RWPE1 (cell line): ENCODE data around the gene CNOT4.

Experiments
- CTCF ChIA-PET: fragments of 350-600 bp; sonication (Branson Sonifier 250); formaldehyde crosslinking; extraction: SDS; loops from one replicate; lab custom pipeline; 2021; lab: Yijun Ruan, JAX
- POLR2A ChIA-PET: fragments of 400-600 bp; formaldehyde crosslinking; extraction: SDS; loops from one replicate; lab custom pipeline; 2020; ENCODE audit warnings: antibody characterized with exemption; ENCODE audit not compliant: low non-redundant PET; lab: Yijun Ruan, JAX
- DNase-seq: peaks from one replicate; pipeline ENCODE4 v3.0.0; 2012; ENCODE audit warnings: low spot score
- H3K27ac ChIP-seq: fragments of 450-650 bp; 2 replicates; pipeline ENCODE4 v1.5.1; 2017
- TF ChIP-seq, protein P1 (sequence below): fragments of 450-650 bp; conservative IDR thresholded peaks from 2 replicates; pipeline ENCODE4 v1.5.1; 2017; ENCODE audit warnings: low read depth, mild to moderate bottlenecking

CNOT4 gene

GRCh38 chr7:135467207-135467711, 42.6 kb downstream of the CNOT4 start:
- H3K27ac ChIP-seq = no peak overlapping the region
- CTCF ChIA-PET = no interaction called here
- POLR2A ChIA-PET = no interaction called here
- TF ChIP-seq, protein P1, sequence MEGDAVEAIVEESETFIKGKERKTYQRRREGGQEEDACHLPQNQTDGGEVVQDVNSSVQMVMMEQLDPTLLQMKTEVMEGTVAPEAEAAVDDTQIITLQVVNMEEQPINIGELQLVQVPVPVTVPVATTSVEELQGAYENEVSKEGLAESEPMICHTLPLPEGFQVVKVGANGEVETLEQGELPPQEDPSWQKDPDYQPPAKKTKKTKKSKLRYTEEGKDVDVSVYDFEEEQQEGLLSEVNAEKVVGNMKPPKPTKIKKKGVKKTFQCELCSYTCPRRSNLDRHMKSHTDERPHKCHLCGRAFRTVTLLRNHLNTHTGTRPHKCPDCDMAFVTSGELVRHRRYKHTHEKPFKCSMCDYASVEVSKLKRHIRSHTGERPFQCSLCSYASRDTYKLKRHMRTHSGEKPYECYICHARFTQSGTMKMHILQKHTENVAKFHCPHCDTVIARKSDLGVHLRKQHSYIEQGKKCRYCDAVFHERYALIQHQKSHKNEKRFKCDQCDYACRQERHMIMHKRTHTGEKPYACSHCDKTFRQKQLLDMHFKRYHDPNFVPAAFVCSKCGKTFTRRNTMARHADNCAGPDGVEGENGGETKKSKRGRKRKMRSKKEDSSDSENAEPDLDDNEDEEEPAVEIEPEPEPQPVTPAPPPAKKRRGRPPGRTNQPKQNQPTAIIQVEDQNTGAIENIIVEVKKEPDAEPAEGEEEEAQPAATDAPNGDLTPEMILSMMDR = no peak
- no peak for DNase-seq

DNA sequence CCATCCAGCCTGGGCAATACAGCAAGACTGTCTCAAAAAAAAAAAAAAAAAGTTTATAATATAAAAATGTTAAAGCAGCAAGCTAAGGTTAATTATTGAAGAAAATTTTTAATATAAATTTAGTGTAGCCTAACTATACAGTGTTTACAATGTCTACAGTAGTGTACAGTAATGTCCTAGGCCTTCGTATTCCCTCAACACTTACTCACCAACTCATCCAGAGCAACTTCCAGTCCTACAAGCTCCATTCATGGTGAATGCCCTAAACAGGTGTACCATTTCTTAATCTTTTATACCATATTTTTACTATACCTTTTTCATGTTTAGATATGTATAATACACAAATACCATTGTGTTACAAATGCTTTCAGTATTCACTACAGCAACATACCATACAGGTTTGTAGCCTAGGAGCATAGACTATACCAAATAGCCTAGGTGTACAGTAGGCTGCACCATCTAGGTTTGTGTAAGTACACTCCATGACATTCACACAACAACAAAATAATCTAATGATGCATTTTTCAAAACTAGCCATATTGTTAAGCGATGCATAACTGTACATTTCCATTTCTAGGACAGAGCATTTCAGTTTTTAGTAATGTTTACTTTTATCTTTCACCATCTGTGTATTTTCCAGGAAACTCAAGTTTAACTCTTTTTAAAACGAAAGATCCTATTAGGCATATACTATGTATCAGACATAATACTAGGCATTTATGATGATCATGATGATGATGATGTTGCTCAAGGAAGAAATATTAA, 43.3 kb downstream of the CNOT4 start:
- no peak for DNase-seq
- ChIA-PET POLR2A (no interaction called here), CTCF (no interaction called here)
- no peak overlapping the region for H3K27ac ChIP-seq
- TF ChIP-seq, protein P1 = no peak

DNA sequence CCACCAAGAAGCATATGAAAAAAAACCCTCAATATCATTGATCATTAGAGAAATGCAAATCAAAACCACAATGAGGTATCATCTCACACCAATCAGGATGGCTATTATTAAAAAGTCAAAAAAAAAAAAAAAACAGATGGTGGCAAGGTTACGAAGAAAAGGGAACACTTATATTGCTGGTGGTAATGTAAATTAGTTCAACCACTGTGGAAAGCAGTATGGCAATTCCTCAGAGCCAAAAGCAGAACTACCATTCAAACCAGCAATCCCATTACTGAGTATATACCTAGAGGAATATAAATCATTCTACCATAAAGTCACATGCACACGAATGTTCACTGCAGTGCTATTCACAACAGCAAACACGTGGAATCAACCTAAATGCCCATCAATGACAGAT, 46.0 kb downstream of the CNOT4 start:
- CTCF ChIA-PET = no interaction called here
- TF ChIP-seq, protein P1 = no peak
- POLR2A ChIA-PET = no interaction called here
- DNase-seq = no peak
- no peak overlapping the region for H3K27ac ChIP-seq

DNA sequence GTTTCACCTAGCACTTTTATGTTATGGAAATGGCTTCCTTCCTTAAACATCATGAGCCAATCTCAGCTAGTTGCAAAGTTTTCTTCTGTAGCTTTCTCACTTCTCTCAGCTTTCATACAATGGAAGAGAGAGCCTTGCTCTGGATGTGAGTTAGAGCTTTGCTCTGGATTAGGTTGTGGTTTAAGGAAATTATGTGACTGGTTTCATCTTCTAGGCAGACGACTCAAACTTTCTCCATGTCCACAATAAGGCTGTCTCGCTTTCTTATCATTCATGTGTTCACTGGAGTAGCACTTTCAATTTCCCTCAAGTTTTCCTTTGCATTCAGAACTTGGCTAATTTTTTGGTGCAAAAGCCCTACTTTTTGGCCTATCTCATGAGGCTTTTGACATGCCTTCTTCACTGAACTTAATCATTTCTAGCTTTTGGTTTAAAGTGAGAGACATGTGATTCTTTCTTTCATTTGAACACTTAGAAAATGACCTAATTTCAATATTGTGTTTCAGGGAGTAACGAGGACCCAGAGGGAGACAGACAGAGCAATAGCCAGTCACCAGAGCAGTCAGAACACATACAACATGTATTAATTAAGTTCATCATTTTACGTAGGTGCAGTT, 49.8 kb downstream of the CNOT4 start:
- POLR2A ChIA-PET = no interaction called here
- CTCF ChIA-PET = interaction anchor here (0.5 to 0.7 kb wide), 2 partner anchors 27 to 97 kb away, joined by 4 read pairs; no protein-coding TSS in a partner anchor
- TF ChIP-seq, protein P1 = no peak
- no peak for DNase-seq
- H3K27ac ChIP-seq = no peak overlapping the region

DNA sequence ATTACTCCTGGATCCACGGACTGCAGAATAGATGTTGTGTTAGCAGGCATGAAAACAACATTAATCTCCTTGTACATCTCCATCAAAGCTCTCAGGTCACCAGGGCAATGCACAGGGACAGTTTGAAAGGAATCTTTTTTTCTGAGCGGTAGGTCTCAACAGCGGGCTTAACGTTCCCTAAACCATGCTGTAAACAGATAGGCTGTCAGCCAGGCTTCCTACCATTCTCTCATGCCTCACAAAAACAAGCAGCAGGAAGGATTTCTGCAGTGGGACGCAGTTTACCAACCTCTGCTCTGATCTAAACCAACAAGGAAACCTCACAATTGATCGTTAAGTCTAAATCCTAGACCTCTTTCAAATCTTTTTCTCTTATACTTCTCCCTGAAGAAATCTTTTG, 50.8 kb downstream of the CNOT4 start:
- no peak overlapping the region for H3K27ac ChIP-seq
- TF ChIP-seq, protein P1 = no peak
- POLR2A ChIA-PET = no interaction called here
- CTCF ChIA-PET = no interaction called here
- no peak for DNase-seq

DNA sequence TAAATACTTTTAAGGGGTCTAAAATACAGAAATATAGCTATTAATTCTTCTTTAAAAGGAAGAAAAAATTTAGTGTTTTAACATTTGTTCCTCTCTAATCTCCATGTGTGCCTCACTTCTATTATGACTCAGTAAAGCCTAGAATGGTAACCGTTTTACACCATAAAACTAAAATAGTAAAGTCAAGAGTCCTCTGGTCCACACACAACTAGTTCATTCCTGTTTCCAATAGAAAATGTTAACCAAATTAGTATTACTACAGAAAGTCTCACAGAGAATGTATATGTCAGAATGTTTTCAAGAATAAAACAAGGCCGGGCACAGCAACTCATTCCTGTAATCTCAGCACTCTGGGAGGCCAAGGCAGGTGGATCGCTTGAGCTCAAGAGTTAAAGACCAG, 55.8 kb downstream of the CNOT4 start:
- TF ChIP-seq, protein P1 = no peak
- POLR2A ChIA-PET = no interaction called here
- H3K27ac ChIP-seq = no peak overlapping the region
- CTCF ChIA-PET = no interaction called here
- no peak for DNase-seq
